HG03439 (cell line): Measurements from ENCODE around the gene CGB1.
"Not testable (repeated sequence)": the region's sequence is repeated elsewhere in the genome, so short reads cannot be mapped to it uniquely, and the experiment has no call there.

ENCODE experiments used
- ATAC-seq: cut with Tn5 transposase; IDR thresholded peaks from one replicate; pipeline ENCODE4 v1.9.1; 2021; ENCODE audit warnings: mild to moderate bottlenecking, moderate library complexity; ENCODE audit not compliant: unreplicated experiment

CGB1 gene

GRCh38 chr19:49024233-49024632, 12.5 kb downstream of the CGB1 start, which contains the start of gene CGB3:
TSS of gene CGB3 (minus strand) at chr19:49024333. CDS start at chr19:49023971, 362 bp downstream.
- ATAC-seq, result not testable (repeated sequence)

DNA sequence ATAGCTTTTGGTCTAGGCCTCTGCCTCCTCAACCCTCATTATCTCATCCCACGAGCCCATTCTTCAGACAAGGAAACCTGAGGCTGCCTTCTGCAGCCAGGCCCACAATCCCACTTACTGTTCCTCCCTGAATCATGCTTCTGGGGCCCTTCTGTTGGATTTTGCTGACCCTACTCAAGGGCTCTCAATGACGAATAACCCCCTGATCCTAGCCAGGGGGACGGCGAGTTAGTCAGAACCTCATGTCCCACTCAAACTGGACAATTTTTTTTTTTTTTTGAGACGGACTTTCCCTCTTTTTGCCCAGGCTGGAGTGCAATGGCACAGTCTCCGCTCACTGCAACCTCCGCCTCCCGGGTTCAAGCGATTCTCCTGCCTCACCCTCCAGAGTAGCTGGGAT, 14.6 kb downstream of the CGB1 start:
- ATAC-seq, result no peak

DNA sequence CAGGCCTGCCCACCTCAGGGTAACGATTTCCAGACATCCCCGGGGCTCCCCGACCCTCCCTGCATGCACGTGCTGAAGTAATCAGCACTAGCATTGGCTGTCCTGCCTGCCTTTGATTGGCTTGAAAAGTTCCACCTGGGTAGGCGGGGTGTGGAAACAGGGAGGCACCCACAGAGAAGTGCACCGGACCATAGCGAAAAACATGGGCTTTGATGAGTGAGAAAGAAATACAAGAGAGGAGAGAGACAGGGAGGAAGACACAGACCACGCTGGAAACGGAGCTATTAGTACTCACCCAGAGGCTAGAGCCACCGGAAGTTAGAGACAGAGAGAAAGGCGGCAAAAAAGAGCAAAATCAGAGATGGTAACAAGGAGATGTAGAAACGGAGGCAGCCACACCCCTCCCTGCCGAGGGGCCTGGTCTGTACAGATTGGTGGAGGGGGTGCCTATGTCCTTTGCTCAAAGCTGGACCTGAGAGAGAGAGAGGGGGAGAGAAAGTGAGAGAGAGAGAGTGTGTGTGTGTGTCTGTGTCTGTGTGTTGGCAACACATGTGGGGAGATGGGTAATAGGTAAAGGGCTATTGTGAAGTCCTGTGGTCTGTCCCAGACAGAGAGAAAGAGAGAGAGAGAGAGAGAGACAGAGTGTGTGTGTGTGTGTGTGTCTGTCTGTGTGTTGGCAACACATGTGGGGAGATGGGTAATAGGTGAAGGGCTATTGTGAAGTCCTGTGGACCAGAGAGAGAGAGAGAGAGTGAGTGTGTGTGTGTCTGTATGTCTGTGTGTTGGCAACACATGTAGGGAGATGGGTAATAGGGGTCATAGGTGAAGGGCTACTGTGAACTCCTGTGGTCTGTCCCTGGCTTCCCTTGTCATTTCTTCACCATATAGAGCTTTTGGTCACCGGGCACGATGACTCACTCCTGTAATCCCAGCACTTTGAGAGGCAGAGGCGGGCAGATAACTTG, 15.5 kb downstream of the CGB1 start:
- ATAC-seq, result no peak

- no peak for ATAC-seq
Measured at GRCh38 chr19:49020342-49020741, 16.4 kb downstream of the CGB1 start.

GRCh38 chr19:49019242-49019932, 17.3 kb downstream of the CGB1 start:
- ATAC-seq, result peak; percentile 55

- not testable (repeated sequence) for ATAC-seq
Measured at GRCh38 chr19:49018388-49019241, 18.1 kb downstream of the CGB1 start.

DNA sequence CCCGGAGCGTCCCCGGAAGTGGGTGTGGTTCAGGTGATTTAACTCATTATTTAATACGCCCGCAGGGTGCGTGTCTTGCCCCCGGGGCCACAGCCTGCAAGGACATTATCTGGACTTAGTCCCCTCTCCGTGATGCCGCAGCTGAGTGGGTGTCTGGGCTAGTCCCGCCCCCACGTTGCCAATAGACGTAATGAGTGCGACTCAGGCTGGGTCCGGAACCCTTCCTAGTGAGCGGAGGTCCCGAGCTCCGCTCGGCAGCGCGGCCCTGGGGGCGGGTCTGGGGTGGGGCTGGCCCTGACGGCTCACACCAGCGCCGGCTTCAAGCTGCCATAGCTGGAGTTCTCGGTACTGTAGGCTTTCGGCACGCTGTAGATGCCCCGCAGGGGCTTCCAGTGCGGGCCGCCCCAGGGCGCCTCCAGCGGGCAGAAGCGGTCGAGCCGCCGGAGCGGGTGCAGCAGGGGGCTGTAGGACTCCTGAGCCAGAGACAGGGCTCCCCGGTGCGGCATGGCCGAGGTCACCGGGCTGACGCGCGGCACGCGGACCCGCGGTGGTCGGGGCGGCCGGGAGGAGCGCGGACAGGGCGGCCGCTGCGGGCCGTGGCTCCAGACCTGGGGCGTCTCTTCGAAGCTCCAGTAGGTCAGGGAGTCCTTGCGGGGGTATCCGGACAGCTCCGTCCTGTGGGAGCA, 18.9 kb downstream of the CGB1 start:
- no peak for ATAC-seq

DNA sequence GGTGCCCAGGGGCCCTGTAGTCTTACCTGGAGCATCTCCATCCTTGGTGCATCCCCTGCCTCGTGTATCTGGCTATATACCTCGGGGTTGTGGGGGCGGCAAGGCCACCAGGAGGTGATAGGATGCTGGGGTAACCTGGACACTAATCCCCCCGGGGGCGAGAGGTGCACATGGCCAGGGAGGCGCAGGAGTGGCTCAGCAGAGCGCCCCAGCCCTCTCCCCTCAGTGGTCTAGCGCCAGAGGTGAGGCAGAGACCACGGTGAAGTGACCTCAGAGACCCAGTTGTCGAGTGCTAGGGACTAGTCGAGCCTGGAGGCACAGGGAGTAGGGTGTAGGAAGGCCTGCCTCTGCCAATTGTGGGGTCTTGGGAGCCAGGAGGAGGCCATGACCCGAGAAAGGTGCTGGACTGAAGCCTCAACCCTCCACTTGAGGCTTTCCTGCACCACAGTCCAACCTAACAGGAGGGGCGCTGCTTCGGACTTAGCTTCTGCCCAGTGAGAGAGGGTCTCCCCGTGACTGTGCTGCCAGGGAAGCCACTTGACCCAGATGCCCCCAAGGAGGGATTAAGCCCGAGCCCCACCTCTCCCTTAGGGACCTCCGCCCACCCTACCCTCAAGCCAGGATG, 19.5 kb downstream of the CGB1 start, which contains the start of gene LHB:
Gene LHB (minus strand): TSS at position 51 of the 625 bp plus-strand sequence. CDS start 10 bp downstream, at position 41.
- no peak for ATAC-seq

DNA sequence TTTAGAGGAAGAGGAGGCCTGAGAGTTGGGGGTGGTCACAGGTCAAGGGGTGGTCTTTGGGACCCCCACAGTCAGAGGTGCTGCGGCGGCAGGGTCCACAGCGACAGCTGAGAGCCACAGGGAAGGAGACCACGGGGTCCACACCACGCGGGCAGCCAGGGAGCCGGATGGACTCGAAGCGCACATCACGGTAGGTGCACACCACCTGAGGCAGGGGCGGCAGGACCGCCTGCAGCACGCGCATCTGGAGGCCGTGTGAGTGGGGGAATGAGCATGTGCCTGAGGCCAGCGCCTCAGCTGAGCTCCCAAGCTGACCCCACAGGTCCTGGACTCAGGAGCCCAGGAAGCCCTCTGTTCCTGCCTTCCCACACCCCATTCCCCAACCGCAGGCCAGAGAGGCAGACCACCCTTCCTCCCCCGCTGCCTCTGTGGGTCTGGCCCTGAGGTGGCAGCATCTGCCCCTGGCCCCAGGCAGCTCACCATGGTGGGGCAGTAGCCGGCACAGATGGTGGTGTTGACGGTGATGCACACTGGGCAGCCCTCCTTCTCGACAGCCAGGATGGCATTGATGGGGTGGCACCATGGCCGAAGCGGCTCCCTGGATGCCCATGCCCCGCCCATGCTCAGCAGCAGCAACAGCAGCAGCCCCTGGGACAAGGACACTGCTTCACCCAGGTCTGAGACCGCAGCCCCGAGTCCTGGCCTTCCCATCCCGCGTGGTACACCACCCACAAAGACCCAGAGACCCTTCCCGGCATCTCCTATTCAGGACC, 20.4 kb downstream of the CGB1 start:
- ATAC-seq, result no peak

DNA sequence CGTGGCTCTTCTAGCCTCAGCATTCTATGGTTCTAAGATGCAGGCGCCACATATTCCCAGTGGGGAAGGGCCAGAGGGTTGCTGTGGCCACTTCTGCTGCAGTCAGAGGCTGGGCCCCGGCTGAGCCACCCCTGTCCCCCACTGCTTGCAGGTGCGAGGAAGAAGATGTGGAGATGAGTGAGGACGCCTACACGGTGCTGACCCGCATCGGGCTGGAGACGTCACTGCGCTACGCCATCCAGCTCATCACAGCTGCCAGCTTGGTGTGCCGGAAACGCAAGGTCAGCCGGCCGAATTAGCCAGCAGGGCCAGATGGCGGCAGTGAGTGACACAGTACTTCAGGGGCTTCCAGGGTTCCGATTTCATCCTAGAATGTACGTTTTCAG, 21.8 kb downstream of the CGB1 start:
- ATAC-seq, result no peak

GRCh38 chr19:49014123-49014869, 22.4 kb downstream of the CGB1 start:
- no peak for ATAC-seq

- no peak for ATAC-seq
Measured at GRCh38 chr19:49011194-49011593, 25.5 kb downstream of the CGB1 start.

DNA sequence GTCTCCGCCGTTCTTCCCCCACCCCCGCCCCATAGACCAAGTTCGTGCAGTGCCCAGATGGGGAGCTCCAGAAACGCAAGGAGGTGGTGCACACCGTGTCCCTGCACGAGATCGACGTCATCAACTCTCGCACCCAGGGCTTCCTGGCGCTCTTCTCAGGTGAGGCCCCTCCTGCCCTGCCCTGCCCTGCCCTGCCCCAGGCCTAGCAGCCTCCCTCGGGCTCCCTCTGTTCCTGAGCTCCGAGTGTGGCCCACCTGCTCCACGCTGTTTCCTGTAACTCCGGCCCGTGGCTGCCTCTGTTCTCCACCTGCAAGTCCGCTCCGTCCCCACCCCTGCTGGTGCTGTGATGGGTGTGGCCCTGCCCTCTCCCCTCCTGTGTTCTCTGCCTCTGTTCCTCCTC, 26.2 kb downstream of the CGB1 start:
- no peak for ATAC-seq

DNA sequence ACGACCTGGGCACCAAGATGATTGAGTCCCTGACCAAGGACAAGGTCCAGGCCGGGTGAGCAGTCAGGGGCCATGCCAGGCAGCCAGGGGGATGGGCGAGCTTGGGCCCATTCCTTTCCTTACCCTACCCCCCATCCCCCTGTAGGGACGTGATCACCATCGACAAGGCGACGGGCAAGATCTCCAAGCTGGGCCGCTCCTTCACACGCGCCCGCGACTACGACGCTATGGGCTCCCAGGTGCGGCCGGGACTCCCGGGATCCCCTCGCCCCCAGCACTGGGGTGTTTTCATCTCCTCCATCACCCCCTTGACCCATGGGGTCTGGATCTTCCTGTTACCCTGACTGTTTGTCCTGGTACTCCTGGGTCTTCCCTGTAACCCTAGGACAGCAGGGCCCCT, 26.9 kb downstream of the CGB1 start:
- no peak for ATAC-seq

- ATAC-seq, result no peak
Measured at GRCh38 chr19:49006905-49007304, 29.8 kb downstream of the CGB1 start.

DNA sequence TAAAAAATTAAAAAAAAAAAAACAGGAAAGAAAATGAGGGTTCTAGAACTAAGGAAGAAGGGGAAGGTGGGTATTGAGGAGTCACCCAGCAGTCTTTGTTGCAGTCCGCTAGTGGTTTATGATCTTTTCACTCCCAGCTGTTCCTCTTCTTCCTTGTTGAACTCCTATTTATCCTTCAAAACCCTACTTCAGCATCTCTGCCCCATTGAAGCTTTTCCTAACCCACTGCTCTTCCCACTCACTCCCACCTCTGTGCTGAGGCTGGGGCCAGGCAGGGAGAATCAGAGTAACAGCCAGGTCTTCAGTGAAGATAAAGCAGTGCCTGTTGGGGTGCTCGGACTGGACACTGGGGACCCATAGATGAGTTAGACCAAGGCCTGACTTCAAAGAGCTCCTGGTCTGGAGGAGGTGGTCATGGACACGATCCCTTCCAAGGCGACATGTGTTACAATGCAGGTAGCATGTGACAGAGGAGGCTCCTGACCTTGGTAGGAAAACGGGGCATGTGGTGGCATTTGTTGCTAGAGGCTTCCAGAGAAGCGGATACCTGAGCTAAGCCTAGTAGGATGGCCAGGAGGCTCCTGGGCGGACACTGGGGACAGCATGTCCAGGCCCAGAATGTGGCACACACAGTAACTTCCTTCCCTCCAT, 31.6 kb downstream of the CGB1 start:
- no peak for ATAC-seq

DNA sequence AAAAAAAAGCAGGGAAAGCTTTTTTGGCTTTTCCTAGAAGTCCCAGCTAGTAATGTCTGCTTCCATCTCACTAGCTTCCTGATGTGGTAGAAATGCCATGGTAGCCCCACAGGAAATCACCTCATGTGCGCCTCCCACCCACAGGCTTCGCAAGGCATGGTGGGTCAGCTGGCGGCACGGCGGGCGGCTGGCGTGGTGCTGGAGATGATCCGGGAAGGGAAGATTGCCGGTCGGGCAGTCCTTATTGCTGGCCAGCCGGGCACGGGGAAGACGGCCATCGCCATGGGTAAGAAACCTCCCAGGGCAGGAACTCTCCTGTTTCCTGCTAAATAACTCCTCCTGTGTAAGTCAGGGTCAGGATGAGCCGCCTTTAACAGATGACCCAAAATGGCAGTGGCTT, 32.6 kb downstream of the CGB1 start:
- no peak for ATAC-seq
